Stimulated activated CD8-positive, alpha-beta memory T cell treated with anti-CD3 and anti-CD28 coated beads, Interleukin-7, amount 100 ng/mL, for 1 hour (primary cell): Measurements from ENCODE around the gene RNF214.

Source experiments
- DNase-seq, 2 donors: peaks; one replicate each; pipeline ENCODE4 v3.0.0-alpha.2; 2020; ENCODE audit warnings: low read depth in 2 of 2

The RNF214 gene

GRCh38 chr11:117282956-117283355 is 50.5 kb downstream of the RNF214 start:
- no peak for DNase-seq

- DNase-seq, result no peak
These were observed 51.6 kb downstream of the RNF214 start for GRCh38 chr11:117284053-117284452.

- DNase-seq, result no peak
These were observed 54.1 kb downstream of the RNF214 start for GRCh38 chr11:117286588-117286987.

GRCh38 chr11:117287668-117288067 is 55.2 kb downstream of the RNF214 start:
- no peak for DNase-seq

- no peak for DNase-seq
These were observed 57.3 kb downstream of the RNF214 start for GRCh38 chr11:117289795-117290194.

GRCh38 chr11:117290809-117291396 is 58.4 kb downstream of the RNF214 start, which contains the start of gene BACE1-AS:
Gene BACE1-AS (plus strand): TSS chr11:117291346.
- DNase-seq, result no peak

- DNase-seq, result no peak
These were observed 60.1 kb downstream of the RNF214 start for GRCh38 chr11:117292616-117293015.

- no peak for DNase-seq
These were observed 63.1 kb downstream of the RNF214 start for GRCh38 chr11:117295438-117296137.

GRCh38 chr11:117296881-117297280 is 64.4 kb downstream of the RNF214 start:
- DNase-seq, result no peak

GRCh38 chr11:117298195-117298594 is 65.7 kb downstream of the RNF214 start:
- DNase-seq, result no peak

- no peak for DNase-seq
These were observed 67.1 kb downstream of the RNF214 start for GRCh38 chr11:117299351-117300282.

- no peak for DNase-seq
These were observed 67.8 kb downstream of the RNF214 start for GRCh38 chr11:117300283-117300663.

GRCh38 chr11:117300773-117301172 is 68.3 kb downstream of the RNF214 start:
- DNase-seq, result no peak

- DNase-seq, result no peak
These were observed 69.8 kb downstream of the RNF214 start for GRCh38 chr11:117302228-117302627.

GRCh38 chr11:117303101-117303500 is 70.6 kb downstream of the RNF214 start:
- no peak for DNase-seq

- no peak for DNase-seq
These were observed 71.3 kb downstream of the RNF214 start for GRCh38 chr11:117303646-117304315.

- DNase-seq, result no peak
These were observed 72.7 kb downstream of the RNF214 start for GRCh38 chr11:117305145-117305544.

- DNase-seq, result no peak
These were observed 76.8 kb downstream of the RNF214 start for GRCh38 chr11:117309310-117309709.

GRCh38 chr11:117313091-117313490 is 80.6 kb downstream of the RNF214 start:
- no peak for DNase-seq

GRCh38 chr11:117313828-117314768 is 81.6 kb downstream of the RNF214 start:
- no peak for DNase-seq

GRCh38 chr11:117314840-117315239 is 82.4 kb downstream of the RNF214 start:
- DNase-seq, result no peak
